ENCODE data around the gene SEC16A.
A peak's percentile ranks its signal among the peaks of the same experiment; 100 is the strongest.

Gene SEC16A

GRCh38 chr9:136485049-136486045 is 2.5 kb upstream of the SEC16A start:
- DNase-seq (ENCODE audit: low read depth in 2 of 2) = peak; percentile 52 to 67

DNA sequence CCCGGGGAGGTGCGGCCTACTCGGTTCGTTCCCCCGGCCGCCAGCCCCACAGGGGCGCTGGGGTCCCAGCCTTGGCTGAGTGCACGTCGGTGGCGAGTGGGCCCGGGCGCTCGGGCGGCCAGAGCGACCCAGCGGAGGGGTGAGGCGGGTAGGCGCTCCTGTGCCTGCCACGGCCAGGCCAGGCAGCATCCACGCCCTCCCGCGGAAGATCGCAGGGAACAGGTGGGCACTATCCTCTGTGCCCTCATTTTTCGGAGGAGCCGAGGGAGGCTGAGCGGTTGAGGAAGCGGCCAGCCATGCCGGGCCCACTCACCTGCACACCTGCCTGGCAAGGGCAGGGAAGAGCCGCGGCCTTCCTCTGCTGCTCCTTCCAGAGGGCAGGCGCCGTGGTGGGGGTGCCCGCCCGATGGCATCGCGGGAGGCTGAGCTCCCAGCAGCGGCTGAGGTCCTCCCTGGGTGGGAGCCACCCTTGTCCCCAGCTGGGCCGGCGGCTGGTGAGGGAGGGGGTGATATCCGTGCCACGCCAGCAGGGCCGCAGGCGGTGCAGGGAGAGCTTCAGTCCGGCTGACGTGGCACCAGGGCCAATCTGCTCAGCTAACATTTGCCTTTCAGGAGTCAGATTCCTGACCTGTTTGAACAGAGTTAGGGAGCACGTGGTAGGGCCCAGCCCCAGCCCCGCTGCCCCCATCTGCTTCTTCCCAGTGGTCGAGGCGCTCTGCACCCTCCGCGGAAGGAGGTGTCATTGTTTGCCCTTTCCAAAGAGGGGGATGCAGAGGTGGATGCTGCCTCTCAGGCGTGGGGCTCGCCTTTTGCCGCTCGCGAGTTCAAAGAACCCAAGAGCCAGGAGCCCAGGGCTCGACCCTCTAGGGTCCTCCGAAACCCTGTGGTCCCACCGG is 1.6 kb upstream of the SEC16A start:
- peak in 1 of 2 donors; percentile 15 for DNase-seq (ENCODE audit: low read depth in 2 of 2)

DNA sequence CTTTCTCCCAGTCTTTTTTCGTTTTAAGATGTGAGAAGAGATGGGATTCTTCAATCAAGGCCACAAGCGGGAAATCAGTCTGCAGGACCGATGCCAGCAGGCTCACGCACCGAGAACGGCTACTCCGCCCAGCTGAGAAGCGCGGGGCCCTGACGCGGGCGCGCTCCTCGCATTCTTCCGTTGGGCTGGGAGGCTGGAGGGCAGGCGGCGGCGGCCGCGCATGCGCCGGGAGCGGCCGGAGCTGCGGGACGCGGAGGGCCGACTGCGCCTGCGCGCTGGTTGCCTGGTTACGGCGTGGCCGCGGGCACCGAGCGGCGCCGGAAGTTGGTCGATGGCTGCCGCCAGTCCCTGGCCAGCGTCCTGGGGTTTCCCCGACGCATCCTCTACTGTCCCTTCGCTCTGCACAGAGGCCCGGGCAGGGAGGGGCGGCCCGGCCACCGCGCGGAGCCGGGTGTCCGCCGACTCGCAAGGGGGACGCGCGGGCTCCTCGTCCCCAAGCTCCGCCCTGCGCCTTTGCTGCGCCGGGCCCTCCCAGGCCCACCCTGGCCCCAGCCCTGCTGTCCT is 831 bp upstream of the SEC16A start:
- DNase-seq (ENCODE audit: low read depth in 2 of 2) = peak; percentile 84 to 90

- DNase-seq (ENCODE audit: low read depth in 2 of 2) = no peak
Observed at GRCh38 chr9:136482046-136482792, 621 bp downstream of the SEC16A start.

- DNase-seq (ENCODE audit: low read depth in 2 of 2) = no peak
Observed at GRCh38 chr9:136481558-136481957, 1.3 kb downstream of the SEC16A start.

GRCh38 chr9:136476369-136477150 is 6.3 kb downstream of the SEC16A start:
- DNase-seq (ENCODE audit: low read depth in 2 of 2) = no peak

- no peak for DNase-seq (ENCODE audit: low read depth in 2 of 2)
Observed at GRCh38 chr9:136474974-136475865, 7.6 kb downstream of the SEC16A start.

DNA sequence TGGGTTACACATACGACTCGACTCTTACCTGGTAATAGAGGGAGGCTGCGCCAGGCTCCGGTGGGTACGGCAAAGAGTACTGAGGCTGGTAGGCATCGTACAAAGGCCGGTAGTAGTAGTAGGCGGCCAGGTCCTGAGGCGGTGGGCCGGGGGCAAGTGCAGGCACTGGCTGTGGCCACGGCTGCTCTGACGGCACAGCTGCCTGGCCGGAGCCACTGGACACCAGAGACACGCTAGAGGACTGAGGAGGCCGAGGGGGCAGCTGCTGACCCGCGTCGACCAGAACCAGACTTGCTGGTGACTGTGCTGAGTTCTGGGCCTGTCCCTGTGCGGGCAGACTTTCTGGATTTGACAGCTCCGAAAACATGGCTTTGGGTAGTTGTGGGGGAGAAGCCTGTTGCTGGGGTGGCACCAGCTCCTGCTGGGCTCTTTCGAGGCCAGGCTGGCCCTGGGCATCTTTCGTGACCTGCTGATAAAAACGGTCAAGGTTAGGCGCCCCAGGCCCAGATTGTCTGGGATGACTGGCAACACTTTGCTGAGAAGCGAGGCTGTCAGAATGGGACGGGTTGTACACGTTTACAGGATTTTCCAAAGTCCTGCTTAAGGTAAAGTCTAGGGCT is 8.7 kb downstream of the SEC16A start:
- no peak for DNase-seq (ENCODE audit: low read depth in 2 of 2)

GRCh38 chr9:136473354-136473721 is 9.5 kb downstream of the SEC16A start:
- DNase-seq (ENCODE audit: low read depth in 2 of 2) = no peak

GRCh38 chr9:136472640-136473353 is 10.0 kb downstream of the SEC16A start:
- DNase-seq (ENCODE audit: low read depth in 2 of 2) = no peak

GRCh38 chr9:136471802-136472487 is 10.9 kb downstream of the SEC16A start:
- DNase-seq (ENCODE audit: low read depth in 2 of 2) = no peak

DNA sequence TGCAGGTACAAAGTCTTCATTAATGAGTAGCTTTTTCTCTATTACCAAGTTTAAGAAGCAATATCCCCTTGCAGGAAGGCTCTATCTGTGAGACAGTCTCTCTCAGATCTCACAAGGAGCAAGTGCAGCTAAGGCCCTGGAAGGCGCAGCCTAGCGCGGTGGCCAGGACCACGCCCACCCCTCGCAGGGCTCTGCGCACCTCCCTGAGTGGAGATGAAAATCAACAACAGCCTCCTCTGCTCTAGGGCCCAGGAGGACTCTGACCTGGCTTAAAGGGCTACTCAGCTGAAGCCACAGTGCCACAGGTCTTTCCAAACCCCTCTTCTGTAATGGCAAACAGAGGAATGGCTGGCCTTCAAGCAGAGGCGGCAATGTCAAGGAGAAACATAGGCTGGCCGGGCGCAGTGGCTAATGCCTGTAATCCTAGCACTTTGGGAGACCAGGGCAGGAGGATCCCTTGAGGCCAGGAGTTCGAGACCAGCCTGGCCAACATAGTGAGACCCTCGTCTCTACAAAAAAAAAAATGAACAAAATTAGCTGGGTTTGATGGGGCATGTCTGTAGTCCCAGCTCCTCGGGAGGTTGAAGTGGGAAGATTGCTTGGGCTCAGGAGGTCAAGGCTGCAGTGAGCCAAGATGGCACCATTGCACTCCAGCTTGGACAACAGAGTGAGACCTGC is 11.9 kb downstream of the SEC16A start:
- no peak for DNase-seq (ENCODE audit: low read depth in 2 of 2)

DNA sequence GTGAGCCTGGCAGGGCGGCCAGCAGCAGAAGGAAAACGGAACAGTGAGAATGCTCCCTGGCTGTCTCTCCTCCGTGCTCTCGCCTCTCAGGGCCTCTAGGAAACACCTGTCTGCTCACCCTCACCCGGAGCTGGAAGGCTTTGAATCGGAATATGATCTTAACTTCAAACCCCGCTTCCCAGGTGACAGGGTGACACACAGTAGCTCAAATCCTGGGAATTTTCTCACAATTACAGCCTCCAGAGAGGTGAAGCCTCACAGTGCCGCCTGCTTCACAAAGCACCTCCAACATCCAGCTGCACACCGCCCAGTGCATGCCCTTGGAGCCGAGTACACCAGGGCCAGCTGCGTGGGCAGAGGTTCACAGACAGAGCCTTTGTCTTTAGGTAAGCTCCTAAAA is 12.5 kb downstream of the SEC16A start:
- DNase-seq (ENCODE audit: low read depth in 2 of 2) = no peak

- DNase-seq (ENCODE audit: low read depth in 2 of 2) = no peak
Observed at GRCh38 chr9:136467766-136468165, 15.1 kb downstream of the SEC16A start.

GRCh38 chr9:136466155-136466541 is 16.7 kb downstream of the SEC16A start:
- DNase-seq (ENCODE audit: low read depth in 2 of 2) = no peak

DNA sequence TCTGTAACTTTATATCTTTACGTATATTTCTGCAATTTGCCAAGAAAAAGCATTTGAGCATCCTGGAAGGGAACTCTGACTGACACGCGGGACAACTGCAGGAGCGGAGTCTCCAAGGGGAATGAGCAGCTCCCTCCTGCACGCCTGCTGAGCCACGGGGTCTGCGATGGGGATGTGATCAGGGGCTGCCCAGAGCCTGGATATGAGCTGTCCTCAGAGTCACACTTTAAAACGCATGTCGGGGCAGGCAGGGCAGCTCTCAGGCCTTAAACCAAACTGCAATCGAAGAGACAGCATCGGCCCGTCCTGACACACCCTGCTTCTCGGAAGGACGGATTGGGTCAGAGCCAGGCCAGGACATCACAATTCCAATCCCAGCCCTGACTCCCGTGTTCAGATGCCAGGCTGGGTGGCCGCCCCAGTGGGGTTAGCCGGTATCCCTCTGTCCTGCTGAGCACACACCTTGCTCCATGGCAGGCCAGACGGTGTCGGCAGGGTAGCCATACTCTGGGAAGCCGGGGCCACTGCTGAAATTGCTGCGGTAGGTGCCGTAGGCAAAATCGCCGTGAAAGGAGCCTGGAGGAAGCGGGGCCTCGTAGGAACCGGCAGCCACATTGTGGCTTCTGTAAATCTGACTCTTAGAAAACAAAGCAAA is 17.2 kb downstream of the SEC16A start:
- no peak for DNase-seq (ENCODE audit: low read depth in 2 of 2)

DNA sequence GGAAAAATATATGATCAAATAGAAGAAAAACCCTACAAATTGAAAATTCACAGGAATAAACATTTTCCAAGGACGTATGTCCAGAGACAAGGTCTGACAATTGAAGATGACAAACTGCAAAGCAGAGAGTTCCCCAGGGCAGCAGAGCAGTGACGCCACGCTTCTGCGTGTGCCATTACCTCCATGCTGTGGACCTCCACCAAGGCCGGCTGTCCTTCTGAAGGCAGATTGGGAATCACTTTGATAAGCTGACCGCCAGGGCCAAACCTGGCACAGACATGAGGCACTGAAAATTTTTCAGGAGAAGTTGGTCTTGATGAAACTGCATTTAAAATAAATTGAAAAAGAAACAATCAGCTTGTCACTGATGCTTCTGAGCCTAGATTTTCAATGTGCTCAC is 18.6 kb downstream of the SEC16A start:
- DNase-seq (ENCODE audit: low read depth in 2 of 2) = no peak

All from stimulated activated CD8-positive, alpha-beta memory T cell treated with anti-CD3 and anti-CD28 coated beads, Interleukin-15, amount 100 ng/mL, for 4 hours (primary cell).